Type B pancreatic cell (in vitro differentiated cells): ENCODE results near the gene MTA3. TPM values are rescaled to one million over a fixed set of nuclear protein-coding genes. Genes with fewer than 3 reads are reported as not detected.

Experiments used
- DNase-seq: peaks from one replicate; pipeline ENCODE4 v3.0.0; 2021; ENCODE audit warnings: mixed read lengths; ENCODE audit not compliant: unreplicated experiment; ENCODE audit errors: extremely low spot score
- H3K27ac Mint-ChIP-seq: 2 replicates; pipeline ENCODE4 v1.8.0; 2021; ENCODE audit warnings: mild to moderate bottlenecking, mixed read lengths
- H3K27me3 Mint-ChIP-seq: 2 replicates; pipeline ENCODE4 v1.8.0; 2021; ENCODE audit warnings: mixed read lengths
- H3K36me3 Mint-ChIP-seq: 2 replicates; pipeline ENCODE4 v1.8.0; 2021; ENCODE audit warnings: mixed read lengths
- H3K4me1 Mint-ChIP-seq: one replicate; pipeline ENCODE4 v1.8.0; 2021; ENCODE audit warnings: mixed read lengths; ENCODE audit not compliant: unreplicated experiment
- H3K4me3 Mint-ChIP-seq: 2 replicates; pipeline ENCODE4 v1.8.0; 2021; ENCODE audit warnings: mild to moderate bottlenecking, mixed read lengths
- H3K9me3 Mint-ChIP-seq: 2 replicates; pipeline ENCODE4 v1.8.0; 2021; ENCODE audit warnings: mixed read lengths
- CTCF ChIP-seq: fragments of 200-600 bp; sonication (generic); conservative IDR thresholded peaks from 2 replicates; pipeline ENCODE4 v1.5.0; 2021; ENCODE audit warnings: antibody characterized with exemption, mild to moderate bottlenecking
- total RNA-seq: library from RNA; stranded (reverse); gene quantifications from 2 replicates; pipeline ENCODE4 v1.2.1, GENCODE V29; 2021; ENCODE audit warnings: low replicate concordance

MTA3 gene
- total RNA-seq, 1 donor from 2014 or later, result 59.7 TPM

- DNase-seq, result no peak
- Mint-ChIP-seq H3K36me3 (peaks cover 3% of the 10 kb centered on the region), H3K9me3 (no peaks in the 10 kb centered on the region), H3K4me1 (peaks cover 26% of the 10 kb centered on the region), H3K27me3 (no peaks in the 10 kb centered on the region), H3K27ac (no peak overlapping the region), H3K4me3 (no peak overlapping the region)
- no peak for TF ChIP-seq CTCF
Observed at GRCh38 chr2:42752314-42752713, 183.9 kb downstream of the MTA3 start.

DNA sequence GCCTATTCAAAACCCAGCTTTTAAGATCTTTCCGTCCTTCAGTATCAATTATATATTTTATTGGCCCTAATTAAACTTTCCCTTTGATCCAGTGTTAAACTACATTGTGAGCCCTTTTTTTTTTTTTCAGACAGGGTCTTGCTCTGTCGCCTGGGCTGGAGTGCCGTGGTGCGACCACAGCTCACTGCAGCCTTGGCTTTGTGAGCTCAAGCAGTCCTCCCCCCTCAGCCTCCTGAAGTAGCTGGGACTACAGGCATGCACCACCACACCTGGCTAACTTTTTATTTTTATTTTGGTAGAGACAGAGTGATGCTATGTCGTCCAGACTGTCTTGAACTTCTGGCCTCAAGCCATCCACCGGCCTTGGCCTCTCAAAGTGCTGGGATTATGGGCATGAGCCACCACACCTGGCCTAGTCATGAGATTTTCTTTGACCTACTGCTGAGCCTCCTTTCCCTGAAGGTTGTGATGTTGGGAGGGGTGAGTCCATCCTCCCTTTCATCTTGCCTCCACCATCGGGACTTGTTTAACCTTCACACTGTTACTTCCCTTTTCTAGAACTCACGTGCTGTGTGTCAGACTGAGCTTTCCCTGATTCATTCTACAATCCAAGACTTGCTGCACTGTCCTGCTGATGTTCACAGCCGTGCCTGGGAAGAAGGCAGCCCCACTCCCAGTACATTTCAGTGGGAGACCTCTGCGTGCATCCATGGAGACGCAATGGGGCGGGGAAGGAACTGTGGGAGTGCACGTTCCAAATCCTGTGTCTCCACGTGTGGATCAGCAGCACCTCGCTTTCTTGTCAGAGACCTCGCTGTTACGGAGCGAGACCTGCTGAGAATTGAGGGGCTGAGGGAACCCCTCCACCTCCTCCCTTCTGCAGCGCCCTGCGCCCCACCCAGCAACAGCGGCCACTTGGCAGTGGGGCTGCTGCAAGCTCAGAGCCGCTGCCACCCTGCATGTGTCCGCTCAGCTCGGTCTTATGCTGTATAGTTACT, 184.7 kb downstream of the MTA3 start:
- Mint-ChIP-seq H3K36me3 (peaks cover 3% of the 10 kb centered on the region), H3K27ac (no peak overlapping the region), H3K9me3 (no peaks in the 10 kb centered on the region), H3K27me3 (no peaks in the 10 kb centered on the region), H3K4me3 (no peak overlapping the region), H3K4me1 (peaks cover 26% of the 10 kb centered on the region)
- no peak for DNase-seq
- no peak for TF ChIP-seq CTCF

DNA sequence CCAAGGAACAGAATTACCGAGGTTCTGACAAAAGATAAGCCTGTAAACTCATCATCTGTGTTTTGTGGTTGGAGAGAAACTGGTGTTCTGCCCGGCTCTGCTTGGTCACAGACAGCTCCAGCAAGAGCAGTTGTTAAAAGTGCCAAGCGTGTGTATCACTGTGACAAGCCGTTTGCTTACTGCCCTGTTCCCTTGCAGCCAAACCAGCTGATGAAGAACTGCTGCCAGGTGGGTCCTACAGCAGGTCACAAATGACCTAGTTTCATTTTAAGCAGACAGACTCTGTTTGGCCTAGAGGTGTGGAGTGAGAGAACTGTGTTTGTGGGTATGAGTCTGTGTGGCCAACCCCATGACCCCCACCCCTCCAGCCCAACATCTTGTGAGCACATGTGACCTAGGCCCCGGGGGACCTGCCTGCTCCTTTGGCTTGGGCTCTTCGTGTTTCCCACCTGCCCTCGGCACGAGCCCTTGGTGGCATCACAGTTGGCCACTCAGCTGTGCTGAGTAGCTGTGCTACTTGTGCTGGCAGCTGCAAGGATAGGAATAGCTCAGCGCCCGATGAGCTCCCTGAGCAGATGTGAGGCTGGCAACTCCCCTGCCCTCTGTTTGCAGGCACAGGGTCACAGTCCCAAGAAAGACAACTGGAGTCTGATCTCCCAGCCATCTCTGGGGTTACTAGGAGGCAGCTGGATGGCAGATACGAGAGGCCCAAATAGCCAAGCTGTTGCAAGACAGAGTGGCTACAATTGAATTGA, 185.8 kb downstream of the MTA3 start:
- no peak for TF ChIP-seq CTCF

GRCh38 chr2:42754776-42755140, 186.3 kb downstream of the MTA3 start:
- H3K4me3 Mint-ChIP-seq, result no peak overlapping the region
- H3K27me3 Mint-ChIP-seq, result no peaks in the 10 kb centered on the region
- H3K9me3 Mint-ChIP-seq, result no peaks in the 10 kb centered on the region
- peaks cover 26% of the 10 kb centered on the region for H3K4me1 Mint-ChIP-seq
- H3K27ac Mint-ChIP-seq, result no peak overlapping the region
- peaks cover 3% of the 10 kb centered on the region for H3K36me3 Mint-ChIP-seq
- no peak for TF ChIP-seq CTCF
- no peak for DNase-seq

More for the DNA sequence above, 185.8 kb downstream of the MTA3 start:
- Mint-ChIP-seq H3K36me3 (peaks cover 3% of the 10 kb centered on the region), H3K9me3 (no peaks in the 10 kb centered on the region), H3K4me1 (peaks cover 26% of the 10 kb centered on the region), H3K27ac (no peak overlapping the region), H3K4me3 (no peak overlapping the region), H3K27me3 (no peaks in the 10 kb centered on the region)
- DNase-seq, result no peak

GRCh38 chr2:42755191-42755880, 186.9 kb downstream of the MTA3 start:
- H3K27me3 Mint-ChIP-seq, result no peaks in the 10 kb centered on the region
- no peaks in the 10 kb centered on the region for H3K9me3 Mint-ChIP-seq
- no peak for TF ChIP-seq CTCF
- H3K4me1 Mint-ChIP-seq, result peaks cover 26% of the 10 kb centered on the region
- no peak overlapping the region for H3K27ac Mint-ChIP-seq
- peaks cover 3% of the 10 kb centered on the region for H3K36me3 Mint-ChIP-seq
- H3K4me3 Mint-ChIP-seq, result no peak overlapping the region
- DNase-seq, result no peak
